A673 (cell line): ENCODE data around the gene MMP2. TPM values are rescaled to one million over a fixed set of nuclear protein-coding genes. Genes with fewer than 3 reads are reported as not detected.

Source experiments
- BruUV-seq: library from RNA; stranded (reverse); fragments of 400-500 nt; replicated peaks from 2 replicates; lab custom pipeline; 2021; lab: Mats Ljungman, UMichigan
- CTCF ChIA-PET: fragments of 300-600 bp; sonication (Branson Sonifier 250); formaldehyde crosslinking; loops from one replicate; lab custom pipeline; 2022; ENCODE audit warnings: antibody characterized with exemption; lab: Charles Lee
- POLR2A ChIA-PET: fragments of 300-600 bp; sonication (Branson Sonifier 250); formaldehyde crosslinking; loops from one replicate; lab custom pipeline; 2022; ENCODE audit warnings: antibody characterized with exemption; ENCODE audit not compliant: low non-redundant PET; lab: Charles Lee
- DNase-seq: peaks from one replicate; pipeline ENCODE4 v3.0.0-alpha.2; 2015; ENCODE audit warnings: low spot score
- H3K27ac ChIP-seq: fragments of 200-600 bp; sonication (generic); 2 replicates; pipeline ENCODE4 v1.5.1; 2016; ENCODE audit warnings: mixed run types, low read depth, mild to moderate bottlenecking, mixed read lengths, antibody characterized with exemption, low read length; ENCODE audit not compliant: poor library complexity, severe bottlenecking
- H3K27me3 ChIP-seq: fragments of 200-600 bp; sonication (generic); replicated peaks from 2 replicates; pipeline ENCODE4 v1.6.1; 2017; ENCODE audit warnings: mixed run types, low read depth, mild to moderate bottlenecking, mixed read lengths, antibody characterized with exemption, low read length; ENCODE audit not compliant: insufficient read depth, poor library complexity
- H3K36me3 ChIP-seq: fragments of 200-600 bp; sonication (generic); 2 replicates; pipeline ENCODE4 v1.6.1; 2016; ENCODE audit warnings: mixed run types, mild to moderate bottlenecking, mixed read lengths, antibody characterized with exemption, low read length; ENCODE audit not compliant: insufficient read depth, poor library complexity, severe bottlenecking
- H3K4me1 ChIP-seq: fragments of 200-600 bp; sonication (generic); 2 replicates; pipeline ENCODE4 v1.6.1; 2017; ENCODE audit warnings: mixed run types, mild to moderate bottlenecking, mixed read lengths, antibody characterized with exemption, low read length; ENCODE audit not compliant: insufficient read depth, poor library complexity, severe bottlenecking
- H3K4me3 ChIP-seq: fragments of 200-600 bp; sonication (generic); 2 replicates; pipeline ENCODE4 v1.5.1; 2016; ENCODE audit warnings: low read depth, mixed run types, mild to moderate bottlenecking, mixed read lengths, low read length; ENCODE audit not compliant: poor library complexity, severe bottlenecking
- H3K9me3 ChIP-seq: fragments of 200-600 bp; sonication (generic); 2 replicates; pipeline ENCODE4 v1.6.1; 2016; ENCODE audit warnings: mixed run types, low read depth, mild to moderate bottlenecking, mixed read lengths, antibody characterized with exemption, low read length; ENCODE audit not compliant: poor library complexity, severe bottlenecking
- CTCF ChIP-seq: fragments of 300-800, 200-600 bp; sonication (generic); conservative IDR thresholded peaks from 2 replicates; pipeline ENCODE4 v1.5.1; 2017; ENCODE audit warnings: low read depth, mild to moderate bottlenecking, antibody characterized with exemption, low read length, moderate library complexity, mixed read lengths
- EZH2 ChIP-seq: fragments of 200-600 bp; sonication (generic); IDR thresholded peaks from 2 replicates; pipeline ENCODE4 v1.6.1; 2017; ENCODE audit warnings: borderline replicate concordance, low read depth, mild to moderate bottlenecking, mixed read lengths, antibody characterized with exemption, low read length; ENCODE audit not compliant: poor library complexity, severe bottlenecking
- intact Hi-C: fragments of 100-400 bp; cut with micrococcal nuclease; formaldehyde crosslinking; loops from one replicate; pipeline ENCODE4 v1.10.0; 2022; ENCODE audit not compliant: unreplicated experiment
- total RNA-seq: library from RNA; stranded (reverse); gene quantifications from 2 replicates; pipeline ENCODE4 v1.2.3, GENCODE V29; 2021

The MMP2 gene
- total RNA-seq, 1 experiment from 2014 or later, result 36.2 TPM

GRCh38 chr16:55467898-55468297 lies 11.1 kb upstream of the MMP2 start:
- H3K4me3 ChIP-seq, result no peak overlapping the region
- ChIA-PET CTCF (no interaction called here), POLR2A (no interaction called here)
- no peak overlapping the region for H3K27ac ChIP-seq
- intact Hi-C loops, result no loop called here
- H3K27me3 ChIP-seq, result no peaks in the 10 kb centered on the region
- no peaks in the 10 kb centered on the region for H3K9me3 ChIP-seq
- no TSS peak for BruUV-seq
- H3K4me1 ChIP-seq, result peaks cover 11% of the 10 kb centered on the region
- H3K36me3 ChIP-seq, result no peaks in the 10 kb centered on the region
- no peak for DNase-seq
- TF ChIP-seq CTCF (no peak), EZH2 (no peak)

GRCh38 chr16:55468352-55468990 lies 10.5 kb upstream of the MMP2 start:
- no peak for DNase-seq
- Histone ChIP-seq H3K4me1 (peaks cover 11% of the 10 kb centered on the region), H3K9me3 (no peaks in the 10 kb centered on the region), H3K27me3 (no peaks in the 10 kb centered on the region), H3K27ac (no peak overlapping the region), H3K4me3 (no peak overlapping the region), H3K36me3 (no peaks in the 10 kb centered on the region)
- CTCF ChIA-PET, result no interaction called here
- TF ChIP-seq CTCF (no peak), EZH2 (no peak)
- POLR2A ChIA-PET, result no interaction called here
- no TSS peak for BruUV-seq
- intact Hi-C loops, result no loop called here

- intact Hi-C loops, result no loop called here
Observed at GRCh38 chr16:55469821-55470532, 9.0 kb upstream of the MMP2 start.

More at GRCh38 chr16:55469821-55470532, 9.0 kb upstream of the MMP2 start:
- Histone ChIP-seq H3K4me1 (peaks cover 11% of the 10 kb centered on the region), H3K27me3 (no peaks in the 10 kb centered on the region), H3K27ac (no peak overlapping the region), H3K9me3 (no peaks in the 10 kb centered on the region), H3K4me3 (no peak overlapping the region), H3K36me3 (no peaks in the 10 kb centered on the region)
- ChIA-PET CTCF (no interaction called here), POLR2A (no interaction called here)
- TF ChIP-seq CTCF (no peak), EZH2 (no peak)
- peak; percentile 58 for DNase-seq
- BruUV-seq, result no TSS peak
